NK-92 treated with Interleukin-12 subunit alpha and Interleukin-12 subunit beta, amount 100 ng/mL, for 24 hours (cell line): Measurements from ENCODE around the gene F9.
"Not testable (repeated sequence)": the region's sequence is repeated elsewhere in the genome, so short reads cannot be mapped to it uniquely, and the experiment has no call there.

ENCODE experiments used
- DNase-seq: peaks from one replicate; lab custom pipeline; 2025; lab: John Stamatoyannopoulos, UW

The F9 gene

DNA sequence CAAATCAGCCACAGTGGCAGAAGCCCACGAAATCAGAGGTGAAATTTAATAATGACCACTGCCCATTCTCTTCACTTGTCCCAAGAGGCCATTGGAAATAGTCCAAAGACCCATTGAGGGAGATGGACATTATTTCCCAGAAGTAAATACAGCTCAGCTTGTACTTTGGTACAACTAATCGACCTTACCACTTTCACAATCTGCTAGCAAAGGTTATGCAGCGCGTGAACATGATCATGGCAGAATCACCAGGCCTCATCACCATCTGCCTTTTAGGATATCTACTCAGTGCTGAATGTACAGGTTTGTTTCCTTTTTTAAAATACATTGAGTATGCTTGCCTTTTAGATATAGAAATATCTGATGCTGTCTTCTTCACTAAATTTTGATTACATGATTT lies at the start of gene F9:
Gene F9, plus strand, starts transcription at position 190 of the 400 bp plus-strand sequence. Its CDS starts 26 bp downstream, at position 216.
- no peak for DNase-seq

DNA sequence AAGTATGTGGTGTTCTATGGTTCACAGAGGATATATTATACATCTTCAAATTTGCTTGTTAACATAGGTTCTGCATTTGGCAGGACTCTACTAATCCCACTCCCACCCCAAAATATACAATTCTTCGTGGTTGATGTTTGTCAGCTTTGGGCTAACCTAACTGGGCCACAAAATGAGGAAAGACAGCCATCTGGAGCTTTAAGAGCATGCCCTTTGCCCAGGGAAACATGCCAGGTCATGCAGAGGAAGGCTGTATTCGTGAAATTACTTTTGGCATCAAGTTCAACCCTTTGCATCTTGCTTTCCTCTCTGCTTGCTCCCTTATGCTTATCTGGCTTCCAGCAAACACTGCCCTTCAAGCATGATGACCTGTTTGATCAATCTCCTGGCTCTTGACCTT lies 46.8 kb upstream of the F9 start:
- no peak for DNase-seq

DNA sequence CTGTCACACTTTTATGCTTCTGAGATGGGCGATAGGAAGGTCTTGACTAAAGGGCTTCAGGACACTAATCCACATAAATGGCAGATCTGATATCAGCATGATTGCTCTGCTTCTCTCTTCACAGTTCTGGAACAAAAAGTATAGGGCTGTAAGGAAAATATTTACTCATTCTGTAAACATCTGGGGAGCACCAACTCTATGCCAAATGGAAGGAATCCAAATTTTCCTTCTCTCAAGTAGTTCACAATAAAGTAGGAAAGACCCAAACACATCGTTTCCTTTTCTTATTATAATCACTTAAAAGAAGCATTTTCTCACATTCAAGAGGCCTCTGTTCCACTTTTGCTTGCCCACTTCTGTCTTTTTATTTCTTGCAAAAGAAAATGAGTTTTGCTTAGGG lies 45.9 kb upstream of the F9 start:
- no peak for DNase-seq

DNA sequence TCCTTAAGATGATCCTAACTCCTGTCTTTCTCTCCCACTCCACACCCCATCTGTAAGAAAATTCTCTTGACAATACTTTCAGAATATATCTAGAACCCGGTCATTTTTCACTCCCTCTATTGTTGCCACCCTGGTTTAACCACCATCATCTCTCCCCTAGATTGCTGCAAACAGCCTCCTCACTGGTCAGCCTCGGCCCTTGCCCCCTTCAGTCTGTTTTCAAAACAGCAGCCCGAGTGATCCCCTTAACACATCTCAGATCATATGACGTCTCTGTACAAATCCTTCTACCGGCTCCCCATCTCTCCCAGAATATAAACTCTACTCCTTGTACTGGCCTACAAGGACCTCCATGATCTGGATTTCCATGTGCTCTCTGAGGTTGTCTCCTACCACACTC lies 35.2 kb upstream of the F9 start:
- no peak for DNase-seq

DNA sequence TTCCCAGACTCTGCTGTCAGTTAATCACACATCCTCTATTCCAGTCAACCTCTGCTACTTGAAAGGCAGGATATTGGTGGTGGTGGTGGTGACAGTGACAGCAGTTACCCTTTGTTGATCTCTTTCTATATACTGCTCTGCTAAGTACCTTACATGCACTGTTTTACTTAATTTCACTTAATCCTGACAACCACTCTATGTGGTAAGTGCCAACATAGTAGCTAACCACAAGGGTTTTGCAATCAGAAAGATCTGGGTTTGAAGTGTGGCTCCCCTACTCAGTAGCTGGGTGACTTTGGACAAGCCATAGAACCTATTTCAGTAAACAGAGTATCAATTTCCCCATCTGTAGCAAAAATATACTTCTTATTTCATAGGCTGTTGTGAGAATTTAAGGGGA lies 24.2 kb upstream of the F9 start:
- no peak for DNase-seq

DNA sequence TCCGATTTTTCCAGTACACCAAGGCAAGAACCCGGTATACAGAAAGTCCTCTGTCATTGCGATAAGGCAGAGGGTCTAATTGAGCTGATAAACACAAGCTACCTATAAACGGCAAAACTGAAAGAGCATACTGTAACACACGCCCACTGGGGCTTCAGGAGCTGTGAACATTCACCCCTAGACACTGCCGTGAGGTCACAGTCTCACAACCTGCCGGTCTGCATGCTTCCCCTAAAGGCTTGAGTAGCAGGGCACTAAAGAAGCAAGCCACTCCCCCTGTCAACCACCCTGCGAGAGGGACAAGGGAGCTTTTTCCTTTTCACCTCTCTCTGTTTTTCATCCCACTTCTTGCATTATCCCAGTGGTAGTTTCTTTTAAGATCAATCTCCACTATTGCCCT lies 22.4 kb upstream of the F9 start:
- no peak for DNase-seq

DNA sequence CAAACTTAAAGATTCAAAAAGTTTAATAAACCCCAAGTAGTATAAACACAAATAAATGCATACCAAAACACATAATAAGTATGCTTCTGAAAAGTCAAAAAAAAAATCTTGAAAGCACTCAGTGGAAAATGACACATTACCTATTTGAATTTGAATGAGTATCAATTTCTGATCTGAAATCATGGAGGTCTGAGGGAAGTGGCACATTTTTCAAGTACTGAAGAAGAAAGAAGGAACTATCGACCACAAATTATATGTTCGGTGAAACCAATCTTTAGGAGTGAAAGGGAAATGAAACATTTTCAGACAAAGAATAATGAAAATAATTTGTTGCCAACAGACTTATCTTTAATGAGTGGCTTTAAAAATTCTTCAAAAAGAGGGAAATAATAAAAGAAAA lies 12.1 kb upstream of the F9 start:
- no peak for DNase-seq

DNA sequence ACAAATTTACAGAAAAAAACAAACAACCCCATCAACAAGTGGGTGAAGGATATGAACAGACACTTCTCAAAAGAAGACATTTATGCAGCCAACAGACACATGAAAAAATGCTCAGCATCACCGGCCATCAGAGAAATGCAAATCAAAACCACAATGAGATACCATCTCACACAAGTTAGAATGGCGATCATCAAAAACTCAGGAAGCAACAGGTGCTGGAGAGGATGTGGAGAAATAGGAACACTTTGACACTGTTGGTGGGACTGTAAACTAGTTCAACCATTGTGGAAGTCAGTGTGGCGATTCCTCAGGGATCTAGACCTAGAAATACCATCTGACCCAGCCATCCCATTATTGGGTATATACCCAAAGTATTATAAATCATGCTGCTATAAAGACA lies 1.7 kb upstream of the F9 start:
- not testable (repeated sequence) for DNase-seq

DNA sequence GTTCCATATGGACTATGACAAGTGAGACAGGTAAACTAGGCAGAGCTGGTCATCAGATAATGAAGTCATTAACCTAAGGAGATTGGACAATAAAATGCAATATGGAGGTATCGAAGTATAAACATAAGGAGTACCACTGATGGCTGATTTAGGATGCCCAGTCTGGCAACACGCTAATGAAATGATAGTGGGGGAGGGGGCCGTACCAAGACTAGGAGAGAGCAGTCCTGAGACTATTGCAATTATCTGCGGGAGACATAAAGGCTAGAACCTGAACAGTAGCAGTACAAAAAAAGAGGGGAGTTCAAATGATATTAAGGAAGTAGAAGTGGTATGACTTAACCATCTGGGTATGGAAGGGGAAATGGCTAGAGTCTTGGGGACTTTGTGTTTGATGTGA lies 2.3 kb downstream of the F9 start:
- no peak for DNase-seq

DNA sequence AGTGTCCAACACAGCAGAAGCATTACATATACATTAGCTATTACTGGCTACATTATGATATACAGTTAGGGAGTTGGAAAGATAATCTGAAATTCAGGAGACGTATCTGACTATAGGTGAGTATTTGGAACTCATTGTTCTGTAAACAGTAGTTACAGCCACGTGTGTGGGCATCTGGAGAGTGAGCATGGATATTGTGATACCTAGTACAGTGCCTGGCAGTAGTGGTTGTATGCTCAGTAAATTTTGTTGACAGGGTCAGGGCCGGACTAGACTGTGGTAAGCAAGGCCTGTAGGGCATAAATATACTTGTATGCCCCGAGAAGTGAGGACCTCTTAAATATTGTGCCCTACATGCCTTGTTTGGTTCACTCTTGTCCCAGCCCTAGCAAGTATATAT lies 2.9 kb downstream of the F9 start:
- no peak for DNase-seq

DNA sequence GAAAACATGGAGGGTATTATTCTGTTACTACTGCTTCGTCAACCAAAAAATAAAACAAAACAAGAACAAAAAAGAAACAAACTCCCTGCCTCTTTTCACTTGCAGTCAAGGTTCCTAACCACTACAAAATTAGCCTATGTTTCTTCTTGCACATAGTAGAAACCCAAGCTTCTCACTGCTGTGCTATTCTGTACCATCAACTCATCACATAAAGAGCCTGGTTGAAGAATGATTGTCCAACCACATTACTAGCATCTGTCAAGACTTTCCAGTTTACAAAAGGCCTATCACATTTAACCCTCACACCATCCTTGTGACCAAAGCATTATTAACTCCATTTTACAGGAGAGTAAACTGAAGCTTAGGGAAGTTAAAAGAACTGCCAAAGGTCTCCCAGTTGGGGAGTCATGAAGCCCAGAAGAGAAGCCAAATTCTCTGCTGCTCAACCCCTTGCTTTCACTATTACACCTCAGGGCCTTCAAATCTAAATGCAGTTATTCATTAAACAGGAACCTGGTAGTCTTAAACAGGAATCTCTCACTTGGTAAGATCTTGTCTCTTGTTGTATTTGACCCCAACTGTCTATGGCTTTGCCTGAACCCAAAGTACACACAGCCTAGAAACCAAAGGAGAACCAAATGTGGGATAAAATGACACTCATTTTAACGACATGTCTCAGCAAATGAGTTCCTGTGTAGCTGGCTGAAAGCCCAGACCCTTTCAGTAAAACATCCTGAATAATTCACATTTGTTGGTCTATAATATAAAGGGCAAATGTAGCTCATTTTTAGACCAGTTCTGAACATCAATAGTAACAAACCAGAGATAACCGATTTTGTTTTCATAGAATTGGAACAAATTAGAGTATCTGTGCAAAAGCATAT lies 8.6 kb downstream of the F9 start:
- no peak for DNase-seq

DNA sequence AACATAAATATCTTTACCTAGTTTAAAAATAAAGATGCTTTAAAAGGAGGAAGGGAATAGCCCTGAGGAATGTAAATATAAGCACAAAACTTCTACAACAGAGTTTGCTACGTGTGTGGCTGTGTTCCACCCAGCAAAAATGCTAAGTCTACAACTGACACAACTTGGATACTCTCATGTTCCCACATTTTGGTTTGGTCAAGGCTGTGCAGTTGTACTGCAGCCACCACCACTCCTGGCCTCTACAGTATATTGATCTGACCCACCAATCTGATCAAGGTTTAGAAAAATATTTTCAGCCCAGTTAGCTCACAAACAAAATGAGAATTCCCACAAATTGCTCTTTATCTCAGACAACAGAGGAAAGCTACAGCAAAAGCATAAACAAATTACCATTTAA lies 12.1 kb downstream of the F9 start:
- DNase-seq, result no peak

DNA sequence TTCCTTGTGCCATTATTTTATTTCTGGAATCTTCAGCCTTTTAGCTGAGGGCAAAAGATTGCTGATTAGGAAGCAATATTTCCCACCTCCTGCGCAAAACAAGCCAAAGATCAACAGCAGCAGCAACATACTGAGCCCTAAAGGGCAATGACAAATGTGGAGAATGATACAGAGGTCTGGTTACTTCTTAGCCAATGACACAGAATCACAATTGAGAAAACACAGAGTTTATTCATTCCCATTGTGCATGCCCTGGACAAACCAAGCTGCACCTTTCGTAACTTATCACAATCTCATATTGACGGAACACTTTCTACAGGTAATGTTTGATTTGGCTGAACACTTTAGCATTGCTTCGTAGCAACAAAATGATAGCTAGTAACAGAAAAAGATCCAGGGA lies 13.4 kb downstream of the F9 start:
- no peak for DNase-seq

DNA sequence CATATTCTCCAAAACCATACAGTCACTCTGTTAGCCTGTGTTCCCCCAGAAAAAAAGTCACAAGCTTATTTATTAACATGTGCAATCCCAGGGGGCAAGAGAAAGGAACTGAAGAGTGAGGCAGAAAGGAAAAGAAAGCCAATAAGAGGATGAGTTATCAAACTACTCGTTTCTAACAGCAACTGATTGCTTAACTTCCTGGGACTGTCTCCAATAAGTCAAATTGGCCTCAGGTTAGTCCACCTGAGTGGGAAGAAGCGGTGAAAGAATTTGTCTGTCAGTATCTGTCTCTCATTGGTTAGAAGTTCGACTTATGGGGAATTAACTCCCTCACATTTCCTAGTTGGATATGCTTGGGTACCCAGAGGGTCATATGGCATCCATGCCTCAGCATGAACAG lies 14.1 kb downstream of the F9 start:
- DNase-seq, result no peak

DNA sequence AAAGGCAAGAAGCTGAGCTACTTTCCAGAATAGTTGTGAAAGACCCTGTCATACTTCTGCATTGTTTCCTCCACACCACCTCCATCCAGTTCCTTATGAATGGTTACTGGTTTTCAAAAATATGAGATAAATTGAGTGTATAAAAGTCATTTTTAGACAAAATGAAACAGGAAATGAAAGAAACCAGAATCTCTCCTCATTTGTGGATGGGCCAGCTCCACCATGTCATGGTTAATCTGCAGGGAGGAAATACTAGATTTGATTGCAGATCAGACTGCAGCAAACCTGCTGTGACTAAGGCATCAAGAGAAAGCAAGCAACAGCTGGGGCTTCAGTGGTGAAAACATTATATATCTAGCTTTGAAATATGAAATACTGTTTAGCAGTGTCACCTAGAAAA lies 23.8 kb downstream of the F9 start:
- DNase-seq, result no peak

DNA sequence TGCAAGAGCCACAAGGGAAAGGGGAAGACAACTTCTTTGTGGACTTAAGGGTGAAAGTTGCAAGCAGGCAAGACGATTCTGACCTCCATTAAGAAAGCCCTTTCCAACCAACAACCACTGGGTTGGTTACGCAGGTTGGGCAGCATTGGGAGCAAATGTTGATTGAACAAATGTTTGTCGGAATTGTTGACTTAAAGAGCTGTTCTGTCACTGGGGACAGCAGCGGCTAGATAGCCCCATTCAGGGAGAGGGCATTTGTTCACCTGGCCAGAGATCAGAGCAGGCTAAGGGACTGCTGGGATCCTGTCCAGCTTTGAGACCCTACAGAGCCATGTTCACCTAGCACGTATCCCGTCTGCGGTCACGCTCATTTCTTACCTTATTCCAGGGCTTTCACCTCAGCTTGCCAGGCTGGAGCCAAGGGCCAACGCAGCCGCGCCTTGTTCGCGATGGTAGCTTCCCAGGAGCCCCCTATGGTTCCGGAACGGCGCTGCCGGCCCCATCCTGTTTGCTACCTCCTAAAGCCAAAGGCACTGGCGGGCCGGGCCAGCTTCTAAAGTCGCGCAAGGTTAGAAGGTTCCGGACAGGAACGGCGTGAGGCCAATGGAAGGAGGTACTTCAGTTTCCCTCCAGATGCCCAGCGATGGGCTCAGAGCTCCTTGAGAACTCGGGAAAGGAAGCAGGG lies 24.6 kb downstream of the F9 start:
- no peak for DNase-seq

DNA sequence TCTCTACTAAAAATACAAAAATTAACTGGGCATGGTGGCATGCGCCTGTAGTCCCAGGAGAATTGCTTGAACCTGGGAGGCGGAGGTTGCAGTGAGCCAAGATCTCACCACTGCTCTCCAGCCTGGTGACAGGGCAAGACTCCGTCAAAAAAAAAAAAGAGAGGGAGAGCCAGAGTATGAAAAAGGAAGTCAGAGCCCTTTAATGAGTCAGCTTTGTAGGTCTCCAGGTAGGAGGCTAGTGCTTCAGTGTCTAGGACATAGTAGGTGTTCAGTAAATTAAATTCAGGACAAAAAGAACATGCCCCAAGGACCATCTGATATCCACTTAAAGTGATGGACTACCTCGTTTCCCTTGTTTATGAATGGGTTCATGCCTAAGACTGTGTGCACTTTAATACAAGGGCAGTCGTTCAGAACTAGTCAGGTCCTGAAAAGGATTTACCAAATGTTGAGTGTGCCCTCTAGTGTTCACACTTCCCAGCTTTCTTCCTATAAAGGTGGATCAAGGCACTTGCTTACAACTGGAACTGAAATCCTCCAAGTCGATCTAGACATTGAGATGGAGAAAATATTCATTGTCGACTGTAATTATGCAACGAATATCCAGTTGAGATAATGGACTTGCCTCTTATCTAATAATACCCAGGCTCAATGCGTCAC lies 29.0 kb downstream of the F9 start:
- DNase-seq, result no peak

DNA sequence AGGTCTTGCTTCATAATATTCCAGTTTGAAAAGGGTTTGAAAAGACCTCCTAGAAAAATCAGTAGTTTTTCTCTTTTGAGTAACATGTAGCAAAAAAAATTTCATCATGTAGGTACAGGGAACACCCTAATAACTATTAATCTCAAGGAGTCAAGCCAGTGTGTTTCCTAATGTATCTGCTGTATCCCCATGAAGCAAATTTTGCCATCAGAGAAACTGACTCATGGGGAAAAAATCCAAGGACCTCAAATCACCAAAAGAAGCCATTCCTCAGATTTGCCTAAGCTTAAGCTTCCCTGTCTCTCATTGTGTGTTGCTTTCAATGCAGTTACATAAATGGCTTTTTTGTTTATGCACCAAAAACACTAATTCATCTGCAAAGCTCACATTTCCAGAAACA lies 29.7 kb downstream of the F9 start:
- no peak for DNase-seq

DNA sequence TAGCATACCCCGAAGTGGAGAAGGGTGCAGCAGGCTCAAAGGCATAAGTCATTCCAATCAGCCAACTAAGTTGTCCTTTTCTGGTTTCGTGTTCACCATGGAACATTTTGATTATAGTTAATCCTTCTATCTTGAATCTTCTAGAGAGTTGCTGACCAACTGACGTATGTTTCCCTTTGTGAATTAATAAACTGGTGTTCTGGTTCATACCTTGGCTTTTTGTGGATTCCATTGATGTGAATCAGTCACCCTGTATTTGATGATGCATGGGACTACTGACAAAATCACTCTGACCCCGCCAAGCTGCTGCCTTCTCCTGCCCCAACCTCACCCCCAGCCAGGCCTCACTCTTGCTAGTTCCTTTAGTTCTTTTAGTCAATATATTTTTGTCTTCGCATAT lies 32.7 kb downstream of the F9 start:
- DNase-seq, result no peak

DNA sequence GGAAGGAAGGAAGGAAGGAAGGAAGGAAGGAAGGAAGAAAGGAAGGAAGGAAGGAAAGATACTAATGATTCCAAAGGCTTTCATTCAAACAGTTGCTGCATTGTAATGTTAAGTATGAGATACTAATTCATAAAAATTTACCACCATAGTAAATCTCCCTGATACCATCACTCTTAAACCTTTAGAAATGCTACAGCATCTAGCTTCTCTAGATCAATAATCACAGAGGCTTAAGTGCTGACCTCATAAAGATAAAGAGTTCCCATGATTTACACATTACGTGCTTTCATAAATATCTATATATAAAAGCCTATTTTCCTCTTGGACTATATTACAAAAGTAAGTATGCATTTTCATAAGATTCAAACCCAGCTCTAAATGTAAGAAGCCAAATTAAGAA lies 36.4 kb downstream of the F9 start:
- DNase-seq, result no peak

DNA sequence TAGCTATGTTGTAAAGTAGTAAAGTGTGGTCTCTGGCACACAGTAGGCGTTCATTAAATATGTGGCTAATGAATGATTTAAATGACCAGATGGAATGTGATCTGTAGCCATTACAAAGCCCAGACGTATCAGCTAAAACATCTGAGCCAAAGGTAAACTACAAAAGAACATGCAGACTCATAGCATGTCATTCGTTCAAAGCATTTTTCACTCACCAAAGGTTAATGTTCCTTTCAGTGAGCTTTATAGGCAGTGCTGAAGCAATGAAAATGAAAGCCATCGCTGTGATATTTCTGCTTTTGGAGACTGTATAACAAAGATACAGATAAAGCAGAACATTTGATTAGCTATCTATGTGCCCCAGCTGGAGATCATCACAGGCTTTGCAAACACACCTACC lies 50.5 kb downstream of the F9 start:
- no peak for DNase-seq

DNA sequence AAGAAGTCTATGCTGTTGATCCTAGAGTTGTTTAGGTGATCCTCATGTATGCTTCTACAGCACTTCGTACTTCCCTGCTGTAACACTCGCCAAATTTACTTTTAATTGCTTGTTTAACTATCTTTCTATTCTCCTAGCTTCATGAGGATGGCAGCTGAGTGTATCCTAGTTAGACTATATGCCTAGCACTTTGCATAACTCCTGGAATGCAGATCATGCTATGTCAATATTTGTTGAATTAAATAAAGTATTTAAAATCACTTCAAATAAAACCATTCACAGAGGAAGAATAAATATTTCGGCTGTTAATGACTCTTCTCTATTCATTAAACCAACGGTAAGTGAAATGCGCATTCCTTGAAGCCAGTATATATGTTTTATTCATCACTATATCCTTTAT lies 55.1 kb downstream of the F9 start:
- DNase-seq, result no peak

DNA sequence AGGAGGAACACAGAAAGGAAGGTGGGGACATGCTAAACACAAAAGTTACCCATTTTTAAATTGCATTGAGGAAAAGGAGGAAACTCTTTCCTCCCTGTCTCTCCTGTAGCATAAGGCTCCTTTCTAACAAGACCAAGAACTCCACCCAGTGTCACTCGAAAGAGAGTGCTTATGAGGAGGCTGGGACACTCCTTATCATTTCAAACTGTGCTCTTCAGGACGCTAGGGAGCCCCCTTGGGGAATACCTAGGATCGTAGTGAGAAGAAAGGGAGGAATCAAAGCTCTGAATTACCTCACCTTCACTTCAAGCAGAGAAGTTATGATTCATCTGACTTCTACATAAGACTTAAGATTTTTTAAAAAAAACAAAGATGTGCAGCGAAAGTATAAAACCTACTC lies 65.5 kb downstream of the F9 start:
- DNase-seq, result no peak
